Skeletal muscle satellite cell (primary cell): ENCODE data around the gene SSTR5.

Experiments
- H3K27me3 ChIP-seq: 2 replicates; pipeline ENCODE4 v1.7.0; 2013; ENCODE audit warnings: low read length; ENCODE audit not compliant: control insufficient read depth, insufficient read depth
- H3K36me3 ChIP-seq: 2 replicates; pipeline ENCODE4 v1.7.0; 2013; ENCODE audit warnings: mild to moderate bottlenecking, control low read depth, low read length; ENCODE audit not compliant: insufficient read depth
- H3K4me1 ChIP-seq: 2 replicates; pipeline ENCODE4 v1.7.0; 2013; ENCODE audit warnings: low read length; ENCODE audit not compliant: control insufficient read depth, insufficient read depth
- H3K4me2 ChIP-seq: 2 replicates; pipeline ENCODE4 v1.7.0; 2013; ENCODE audit warnings: mild to moderate bottlenecking, low read length
- H3K4me3 ChIP-seq: 2 replicates; pipeline ENCODE4 v1.7.0; 2013; ENCODE audit warnings: low read length
- H3K9ac ChIP-seq: 2 replicates; pipeline ENCODE4 v1.7.0; 2013; ENCODE audit warnings: mild to moderate bottlenecking, low read depth, low read length, moderate library complexity
- H3K9me3 ChIP-seq: replicated peaks from 2 replicates; pipeline ENCODE4 v1.7.0; 2013; ENCODE audit warnings: mild to moderate bottlenecking, control low read depth, low read length

The SSTR5 gene

GRCh38 chr16:1042049-1042744 is 30.4 kb upstream of the SSTR5 start:
- no peak overlapping the region for H3K4me3 ChIP-seq
- H3K27me3 ChIP-seq, result peaks cover 48% of the 10 kb centered on the region
- no peaks in the 10 kb centered on the region for H3K36me3 ChIP-seq
- H3K4me2 ChIP-seq, result no peak overlapping the region
- H3K9ac ChIP-seq, result no peak overlapping the region
- H3K9me3 ChIP-seq, result no peaks in the 10 kb centered on the region
- peaks cover 26% of the 10 kb centered on the region for H3K4me1 ChIP-seq

GRCh38 chr16:1042866-1043265 is 29.7 kb upstream of the SSTR5 start:
- Histone ChIP-seq H3K9ac (no peak overlapping the region), H3K9me3 (no peaks in the 10 kb centered on the region), H3K27me3 (peaks cover 50% of the 10 kb centered on the region), H3K4me1 (peaks cover 22% of the 10 kb centered on the region), H3K4me3 (no peak overlapping the region), H3K4me2 (no peak overlapping the region), H3K36me3 (no peaks in the 10 kb centered on the region)

- Histone ChIP-seq H3K9ac (no peak overlapping the region), H3K36me3 (no peaks in the 10 kb centered on the region), H3K4me2 (peak overlapping the region; percentile 58), H3K27me3 (peaks cover 45% of the 10 kb centered on the region), H3K9me3 (no peaks in the 10 kb centered on the region), H3K4me3 (no peak overlapping the region), H3K4me1 (peaks cover 29% of the 10 kb centered on the region)
Observed at GRCh38 chr16:1043881-1044451, 28.6 kb upstream of the SSTR5 start.

- no peak overlapping the region for H3K4me3 ChIP-seq
- peaks cover 42% of the 10 kb centered on the region for H3K27me3 ChIP-seq
Observed at GRCh38 chr16:1044460-1045309, 27.9 kb upstream of the SSTR5 start.

GRCh38 chr16:1045310-1045992 is 27.1 kb upstream of the SSTR5 start:
- Histone ChIP-seq H3K4me3 (no peak overlapping the region), H3K9me3 (no peaks in the 10 kb centered on the region), H3K36me3 (no peaks in the 10 kb centered on the region), H3K4me1 (peaks cover 29% of the 10 kb centered on the region), H3K4me2 (peak overlapping the region; percentile 29), H3K27me3 (peaks cover 42% of the 10 kb centered on the region), H3K9ac (no peak overlapping the region)

More at GRCh38 chr16:1044460-1045309, 27.9 kb upstream of the SSTR5 start:
- H3K36me3 ChIP-seq, result no peaks in the 10 kb centered on the region
- H3K4me2 ChIP-seq, result peak overlapping the region; percentile 58
- H3K4me1 ChIP-seq, result peaks cover 29% of the 10 kb centered on the region
- H3K9me3 ChIP-seq, result no peaks in the 10 kb centered on the region
- no peak overlapping the region for H3K9ac ChIP-seq

GRCh38 chr16:1045993-1046911 is 26.3 kb upstream of the SSTR5 start:
- no peaks in the 10 kb centered on the region for H3K9me3 ChIP-seq
- H3K4me1 ChIP-seq, result peaks cover 29% of the 10 kb centered on the region
- peaks cover 42% of the 10 kb centered on the region for H3K27me3 ChIP-seq
- H3K9ac ChIP-seq, result no peak overlapping the region
- H3K4me3 ChIP-seq, result no peak overlapping the region
- no peaks in the 10 kb centered on the region for H3K36me3 ChIP-seq
- no peak overlapping the region for H3K4me2 ChIP-seq

GRCh38 chr16:1047123-1047522 is 25.4 kb upstream of the SSTR5 start:
- H3K27me3 ChIP-seq, result peaks cover 42% of the 10 kb centered on the region
- no peaks in the 10 kb centered on the region for H3K36me3 ChIP-seq
- H3K4me3 ChIP-seq, result no peak overlapping the region
- no peaks in the 10 kb centered on the region for H3K9me3 ChIP-seq
- H3K9ac ChIP-seq, result no peak overlapping the region
- no peak overlapping the region for H3K4me2 ChIP-seq
- H3K4me1 ChIP-seq, result peaks cover 29% of the 10 kb centered on the region

- H3K4me2 ChIP-seq, result no peak overlapping the region
- no peak overlapping the region for H3K9ac ChIP-seq
- H3K9me3 ChIP-seq, result no peaks in the 10 kb centered on the region
- no peaks in the 10 kb centered on the region for H3K36me3 ChIP-seq
- no peak overlapping the region for H3K4me3 ChIP-seq
- H3K27me3 ChIP-seq, result peaks cover 46% of the 10 kb centered on the region
- H3K4me1 ChIP-seq, result peaks cover 29% of the 10 kb centered on the region
Observed at GRCh38 chr16:1047801-1048200, 24.7 kb upstream of the SSTR5 start.

- Histone ChIP-seq H3K27me3 (peaks cover 51% of the 10 kb centered on the region), H3K4me3 (no peak overlapping the region), H3K9ac (no peak overlapping the region)
Observed at GRCh38 chr16:1048442-1049112, 24.0 kb upstream of the SSTR5 start.

More at GRCh38 chr16:1048442-1049112, 24.0 kb upstream of the SSTR5 start:
- Histone ChIP-seq H3K4me2 (peak overlapping the region; percentile 55), H3K4me1 (peaks cover 29% of the 10 kb centered on the region), H3K9me3 (no peaks in the 10 kb centered on the region), H3K36me3 (no peaks in the 10 kb centered on the region)
